Measurements from ENCODE around the gene SASH1. TPM values are rescaled to one million over a fixed set of nuclear protein-coding genes. Genes with fewer than 3 reads are reported as not detected.

The SASH1 gene
- total RNA-seq, 3 donors from 2014 or later, result 107 to 304 (median 145) TPM

GRCh38 chr6:148453906-148454305 lies 111.3 kb downstream of the SASH1 start:
- intact Hi-C loops (cut with DNase I; ENCODE audit: low total_unique reads), result no loop called here
- DNase-seq (ENCODE audit: low spot score in 2 of 2), result no peak
- Histone ChIP-seq H3K27me3 (no peaks in the 10 kb centered on the region), H3K9me3 (no peaks in the 10 kb centered on the region), H3K4me3 (no peak overlapping the region), H3K27ac (no peak overlapping the region), H3K36me3 (no peaks in the 10 kb centered on the region), H3K4me1 (no peaks in the 10 kb centered on the region)
- TF ChIP-seq CTCF (IDR thresholded peaks at IDR 0.05), result no peak
- no peak for TF ChIP-seq POLR2AphosphoS5 (IDR thresholded peaks at IDR 0.05)
- no peak for TF ChIP-seq POLR2A (IDR thresholded peaks at IDR 0.05)

GRCh38 chr6:148455225-148455624 lies 112.6 kb downstream of the SASH1 start:
- no peak for TF ChIP-seq POLR2AphosphoS5 (IDR thresholded peaks at IDR 0.05)
- intact Hi-C loops (cut with DNase I; ENCODE audit: low total_unique reads), result no loop called here
- Histone ChIP-seq H3K9me3 (no peaks in the 10 kb centered on the region), H3K27ac (peak overlapping the region in 1 of 2 donors; percentile 36), H3K4me1 (peaks cover 0 to 5% of the 10 kb centered on the region in 2 donors), H3K36me3 (no peaks in the 10 kb centered on the region), H3K27me3 (no peaks in the 10 kb centered on the region), H3K4me3 (no peak overlapping the region)
- no peak for DNase-seq (ENCODE audit: low spot score in 2 of 2)

GRCh38 chr6:148455674-148456558 lies 113.3 kb downstream of the SASH1 start:
- Histone ChIP-seq H3K27me3 (no peaks in the 10 kb centered on the region), H3K9me3 (no peaks in the 10 kb centered on the region), H3K27ac (peak overlapping the region in 1 of 2 donors; percentile 36), H3K36me3 (no peaks in the 10 kb centered on the region), H3K4me3 (no peak overlapping the region), H3K4me1 (peaks cover 0 to 5% of the 10 kb centered on the region in 2 donors)
- no peak for TF ChIP-seq POLR2AphosphoS5 (IDR thresholded peaks at IDR 0.05)
- no peak for TF ChIP-seq CTCF (IDR thresholded peaks at IDR 0.05)
- TF ChIP-seq POLR2A (IDR thresholded peaks at IDR 0.05), result no peak
- no peak for DNase-seq (ENCODE audit: low spot score in 2 of 2)
- intact Hi-C loops (cut with DNase I; ENCODE audit: low total_unique reads), result no loop called here

- no peak overlapping the region for H3K4me3 ChIP-seq
- DNase-seq (ENCODE audit: low spot score in 2 of 2), result no peak
- H3K27me3 ChIP-seq, result no peaks in the 10 kb centered on the region
- TF ChIP-seq CTCF (IDR thresholded peaks at IDR 0.05) (no peak), POLR2AphosphoS5 (IDR thresholded peaks at IDR 0.05) (no peak), POLR2A (IDR thresholded peaks at IDR 0.05) (no peak)
- peaks cover 0 to 12% of the 10 kb centered on the region in 2 donors for H3K4me1 ChIP-seq
- no peaks in the 10 kb centered on the region for H3K9me3 ChIP-seq
- intact Hi-C loops (cut with DNase I; ENCODE audit: low total_unique reads), result no loop called here
- H3K27ac ChIP-seq, result no peak overlapping the region
- no peaks in the 10 kb centered on the region for H3K36me3 ChIP-seq
These were observed 114.7 kb downstream of the SASH1 start for GRCh38 chr6:148457137-148457842.

GRCh38 chr6:148457843-148458159 lies 115.2 kb downstream of the SASH1 start:
- intact Hi-C loops (cut with DNase I; ENCODE audit: low total_unique reads), result no loop called here
- Histone ChIP-seq H3K4me3 (no peak overlapping the region), H3K4me1 (peaks cover 0 to 12% of the 10 kb centered on the region in 2 donors), H3K27me3 (no peaks in the 10 kb centered on the region), H3K27ac (no peak overlapping the region), H3K9me3 (no peaks in the 10 kb centered on the region), H3K36me3 (no peaks in the 10 kb centered on the region)
- TF ChIP-seq POLR2AphosphoS5 (IDR thresholded peaks at IDR 0.05) (no peak), CTCF (IDR thresholded peaks at IDR 0.05) (no peak), POLR2A (IDR thresholded peaks at IDR 0.05) (no peak)
- no peak for DNase-seq (ENCODE audit: low spot score in 2 of 2)
